IPS-11a (cell line): Measurements from ENCODE around the gene PSMA3.

Experiments used
- H3K4me3 ChIP-seq: one replicate; pipeline ENCODE4 v1.5.1; 2013; ENCODE audit warnings: low read depth, low read length, control low read depth

PSMA3 gene

DNA sequence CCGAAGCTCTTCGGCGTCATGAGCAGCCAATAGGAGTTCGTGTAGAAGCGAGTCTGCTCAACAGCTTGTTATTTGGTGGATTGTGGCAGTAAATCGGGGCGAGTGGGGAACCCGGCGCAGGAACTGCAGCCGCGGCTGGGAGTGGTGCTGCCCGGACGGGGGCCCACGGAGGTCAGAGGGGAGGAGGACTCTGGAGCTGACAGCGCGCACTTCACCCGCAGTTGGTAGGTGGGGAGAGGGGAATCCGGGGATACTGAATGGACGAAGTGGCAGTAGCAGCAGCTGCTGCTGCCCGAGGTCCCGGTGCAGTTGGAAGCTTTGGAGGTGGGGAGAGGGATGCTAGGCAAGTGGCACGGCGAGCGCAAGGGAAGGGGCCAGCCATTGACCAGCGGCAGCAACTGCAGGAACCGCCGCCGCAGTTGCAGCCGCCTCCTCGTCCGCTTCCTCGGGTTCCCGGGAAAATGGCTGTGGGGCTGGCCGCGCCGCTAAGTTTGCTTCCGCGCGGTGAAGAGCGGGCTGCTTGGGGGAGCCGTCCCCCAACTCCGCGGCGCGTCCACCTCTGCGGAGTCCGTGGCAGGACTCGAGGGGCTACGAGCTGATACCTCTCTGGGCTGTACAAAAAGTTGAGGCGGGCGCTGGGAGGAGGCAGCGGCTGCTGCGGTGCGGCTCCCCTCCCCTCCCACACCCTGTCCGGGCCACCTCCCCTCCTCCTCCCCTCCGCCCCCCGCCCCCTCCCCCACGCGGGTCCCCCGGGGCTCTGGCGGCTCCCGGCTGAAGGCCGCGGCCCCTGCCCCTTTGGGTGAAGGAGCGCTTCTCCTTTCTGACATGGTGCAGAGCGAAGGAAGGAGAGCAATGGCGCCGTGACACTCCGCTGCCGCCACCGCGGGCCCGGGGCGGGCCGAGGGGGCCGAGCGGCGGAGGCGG is 54.1 kb downstream of the PSMA3 start, which contains the start of gene ARID4A:
Gene ARID4A, plus strand, starts transcription at position 79 of the 924 bp plus-strand sequence. CDS start 1,300 bp downstream, outside the sequence.
- H3K4me3 ChIP-seq, result peak within 1 kb of the TSS; percentile 95

DNA sequence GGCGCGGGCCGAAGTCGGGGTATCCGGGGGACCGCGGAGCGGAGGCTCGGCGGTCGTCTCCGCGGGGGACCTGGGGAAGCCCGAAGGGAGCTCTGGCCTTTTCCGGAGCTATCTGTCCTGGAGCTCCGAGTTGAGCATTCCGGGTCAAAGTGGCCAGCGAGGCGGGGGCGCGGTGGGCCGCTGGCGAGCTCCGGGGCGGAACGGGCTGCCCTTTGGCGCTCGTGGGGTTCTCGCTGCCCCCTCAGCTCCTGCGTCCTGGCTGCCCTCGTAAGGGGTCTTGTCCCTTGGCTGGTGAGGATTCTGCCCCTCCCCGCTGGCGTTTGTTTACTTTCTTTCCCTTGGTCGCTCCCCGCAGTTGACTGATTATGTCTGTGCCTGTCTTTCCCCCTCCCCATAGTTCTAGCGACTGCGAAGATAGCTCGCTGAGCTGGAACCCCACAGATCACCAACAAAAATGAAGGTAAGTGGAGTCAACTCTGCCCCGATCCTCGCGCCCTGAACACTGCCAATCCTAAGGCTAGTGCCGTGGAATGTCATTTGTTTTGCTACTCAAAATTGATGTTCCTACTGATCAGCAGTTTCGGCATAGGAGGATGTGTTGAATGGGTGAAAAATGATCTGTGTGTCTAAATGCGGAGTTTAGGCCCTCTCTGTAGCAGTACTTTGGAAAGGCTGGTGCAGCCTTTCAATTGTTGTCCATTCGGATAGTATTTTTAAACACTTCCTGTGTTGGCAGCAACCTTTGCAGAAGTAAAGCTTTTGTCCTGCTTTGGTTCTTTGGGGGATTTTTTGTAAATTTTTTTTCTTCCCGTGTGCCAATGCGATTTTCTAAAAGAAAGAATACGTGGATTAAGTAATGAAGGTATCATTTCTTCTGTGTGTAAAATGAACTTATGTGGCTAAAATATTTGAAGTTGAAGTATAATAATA is 55.0 kb downstream of the PSMA3 start:
- H3K4me3 ChIP-seq, result peak overlapping the region; percentile 94

DNA sequence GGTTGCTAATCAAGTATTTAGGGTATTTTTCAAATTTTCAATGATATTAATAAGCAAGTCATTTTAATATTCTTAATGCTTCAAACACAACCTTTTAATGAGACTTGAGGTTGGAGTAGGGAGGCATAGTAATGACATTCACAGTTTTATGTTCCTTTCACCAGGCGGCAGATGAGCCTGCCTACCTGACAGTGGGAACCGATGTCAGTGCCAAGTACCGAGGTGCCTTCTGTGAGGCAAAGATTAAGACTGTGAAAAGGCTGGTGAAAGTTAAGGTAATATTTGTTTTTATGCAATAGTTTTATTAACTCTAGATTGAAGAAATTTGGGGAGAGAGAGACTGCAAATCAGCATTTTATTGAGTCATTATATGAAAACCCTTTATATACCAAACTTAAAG is 56.8 kb downstream of the PSMA3 start:
- no peak overlapping the region for H3K4me3 ChIP-seq

DNA sequence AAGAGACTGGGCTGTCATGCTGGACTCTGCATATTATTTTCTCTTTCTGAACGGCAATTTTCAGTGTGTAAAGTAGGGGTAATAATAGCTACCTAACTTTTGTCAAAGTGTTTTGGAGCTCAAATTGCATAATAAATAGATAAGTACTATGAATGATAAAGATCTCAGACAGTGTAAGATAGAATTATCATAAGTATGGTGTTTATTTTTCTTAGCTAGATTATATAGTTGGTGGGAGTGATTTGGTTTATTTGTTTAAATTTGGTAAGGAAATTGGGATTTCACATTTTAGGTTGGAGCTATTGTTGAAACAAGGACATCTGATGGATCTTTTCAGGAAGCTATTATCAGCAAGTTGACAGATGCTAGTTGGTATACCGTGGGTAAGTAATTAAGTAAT is 61.1 kb downstream of the PSMA3 start:
- H3K4me3 ChIP-seq, result no peak overlapping the region

DNA sequence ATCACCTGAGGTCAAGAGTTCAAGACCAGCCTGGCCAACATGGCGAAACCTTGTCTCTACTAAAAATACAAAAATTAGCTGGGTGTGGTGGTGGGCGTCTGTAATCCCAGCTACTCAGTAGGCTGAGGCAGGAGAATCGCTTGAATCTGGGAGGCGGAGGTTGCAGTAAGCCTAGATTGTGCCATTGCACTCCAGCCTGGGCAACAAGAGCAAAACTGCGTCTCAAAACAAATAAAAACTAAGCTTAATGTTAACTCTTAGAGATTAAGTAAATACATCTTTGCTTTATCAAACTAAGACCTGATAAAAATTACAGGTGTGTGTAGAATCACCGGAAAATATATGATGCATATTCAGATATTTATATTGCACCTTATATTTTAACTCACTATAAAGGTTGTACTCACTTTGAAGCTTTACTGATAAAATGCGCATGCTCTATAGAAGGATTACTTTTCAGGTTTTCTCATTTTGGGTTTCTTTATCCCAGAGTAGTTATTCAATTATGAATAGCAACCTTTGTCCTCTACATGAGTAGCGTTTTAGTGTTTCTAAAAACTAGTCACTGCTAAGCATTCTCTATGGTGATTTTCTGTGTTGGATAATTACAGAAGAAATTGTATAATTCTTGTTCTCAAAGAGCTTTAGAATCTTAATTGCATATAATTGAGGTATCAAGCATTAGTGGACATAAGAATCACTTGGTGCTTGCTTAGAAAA is 63.1 kb downstream of the PSMA3 start:
- no peak overlapping the region for H3K4me3 ChIP-seq

DNA sequence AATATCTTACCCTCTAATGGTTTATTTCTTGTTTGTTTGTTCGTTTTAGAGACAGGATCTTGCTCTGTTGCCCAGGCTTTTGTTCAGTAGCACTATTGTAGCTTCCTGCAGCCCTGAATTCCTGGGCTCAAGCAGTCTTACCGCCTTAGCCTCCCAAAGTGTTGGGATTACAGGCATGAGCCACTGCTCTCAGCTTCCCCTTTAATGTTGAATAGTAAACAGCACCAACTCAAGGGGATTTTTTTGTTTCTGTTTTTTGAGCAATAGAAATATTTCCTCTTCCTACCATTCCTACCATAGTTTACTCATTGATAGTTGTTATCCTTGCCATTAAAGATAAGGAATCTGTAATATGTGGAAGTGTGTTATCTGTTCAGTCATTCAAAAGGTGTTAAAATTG is 64.4 kb downstream of the PSMA3 start:
- no peak overlapping the region for H3K4me3 ChIP-seq

DNA sequence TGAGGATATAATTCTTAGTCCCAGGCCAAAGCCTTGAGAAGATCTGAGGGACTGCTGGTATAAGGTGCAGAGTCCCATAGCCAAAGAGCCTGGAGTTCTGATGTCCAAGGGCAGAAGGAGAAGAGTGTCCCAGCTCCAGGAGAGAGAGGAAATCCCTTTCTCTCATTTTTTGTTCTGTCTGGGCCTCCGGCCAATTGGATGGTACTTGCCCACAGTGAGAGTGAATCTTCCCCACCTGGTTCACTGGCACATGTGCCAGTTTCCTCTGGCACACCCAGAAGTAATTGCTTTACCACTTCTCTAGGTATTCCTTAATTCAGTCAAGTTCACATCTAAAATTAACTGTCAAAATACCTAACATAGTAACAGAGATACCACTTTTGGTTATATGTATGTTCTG is 69.1 kb downstream of the PSMA3 start:
- H3K4me3 ChIP-seq, result no peak overlapping the region

DNA sequence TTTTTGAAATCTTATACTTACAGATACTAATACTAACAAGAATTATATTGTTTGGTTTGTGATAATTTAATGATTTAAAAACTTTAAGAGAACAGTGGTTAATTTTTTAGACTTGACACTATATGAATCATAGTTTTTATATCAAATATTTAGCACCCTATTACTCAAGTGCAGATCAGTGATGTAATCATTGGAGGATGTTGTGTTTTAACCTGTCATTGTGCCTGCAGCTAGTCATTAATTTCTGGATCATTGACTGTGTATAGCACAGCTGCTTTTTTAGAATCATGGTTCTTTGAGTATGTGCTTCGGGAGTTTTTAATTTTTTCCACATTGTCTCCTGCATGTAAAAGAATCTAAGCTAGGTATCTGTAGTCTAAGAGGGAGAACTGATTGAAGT is 71.0 kb downstream of the PSMA3 start:
- no peak overlapping the region for H3K4me3 ChIP-seq
